Caco-2 (cell line): ENCODE data around the gene CYB561D2. TPM values are rescaled to one million over a fixed set of nuclear protein-coding genes. Genes with fewer than 3 reads are reported as not detected.
A peak's percentile ranks its signal among the peaks of the same experiment; 100 is the strongest.

ENCODE experiments used
- BruUV-seq: library from RNA; stranded (reverse); fragments of 400-500 nt; replicated peaks from 2 replicates; lab custom pipeline; 2021; lab: Mats Ljungman, UMichigan
- CTCF ChIA-PET: fragments of 300-600 bp; sonication (Branson Sonifier 250); formaldehyde crosslinking; loops from one replicate; lab custom pipeline; 2022; ENCODE audit warnings: antibody characterized with exemption; lab: Charles Lee
- POLR2A ChIA-PET: fragments of 300-600 bp; sonication (Branson Sonifier 250); formaldehyde crosslinking; loops from one replicate; lab custom pipeline; 2022; ENCODE audit warnings: antibody characterized with exemption; lab: Charles Lee
- DNase-seq, 2 experiments: peaks; one replicate each; pipeline versions ENCODE4 v3.0.0 to v3.0.0-alpha.2; 2020 to 2022
- H3K27me3 ChIP-seq: replicated peaks from 2 replicates; pipeline ENCODE4 v1.6.0; 2011; ENCODE audit warnings: low read length; ENCODE audit not compliant: control insufficient read depth, insufficient read depth
- H3K36me3 ChIP-seq: 2 replicates; pipeline ENCODE4 v1.5.1; 2011; ENCODE audit warnings: low read length; ENCODE audit not compliant: control insufficient read depth, insufficient read depth
- H3K4me1 ChIP-seq: fragments of 250-450 bp; sonication (Bioruptor Pico); 2 replicates; pipeline ENCODE4 v1.5.1; 2020; ENCODE audit warnings: mild to moderate bottlenecking
- H3K4me3 ChIP-seq: 2 replicates; pipeline ENCODE4 v1.5.1; 2011; ENCODE audit warnings: low read depth, mild to moderate bottlenecking, control low read depth, low read length
- H3K9me3 ChIP-seq: fragments of 250-450 bp; sonication (Bioruptor Pico); 2 replicates; pipeline ENCODE4 v1.5.1; 2020; ENCODE audit warnings: mild to moderate bottlenecking, moderate library complexity
- H3K27ac Mint-ChIP-seq: one replicate; pipeline ENCODE4 v1.8.0; 2022; ENCODE audit warnings: mixed read lengths; ENCODE audit not compliant: unreplicated experiment
- H3K27me3 Mint-ChIP-seq: one replicate; pipeline ENCODE4 v1.8.0; 2022; ENCODE audit warnings: mixed read lengths; ENCODE audit not compliant: insufficient read depth, unreplicated experiment
- H3K36me3 Mint-ChIP-seq: one replicate; pipeline ENCODE4 v1.8.0; 2022; ENCODE audit warnings: mild to moderate bottlenecking, mixed read lengths; ENCODE audit not compliant: insufficient read depth, unreplicated experiment
- H3K4me1 Mint-ChIP-seq: one replicate; pipeline ENCODE4 v1.8.0; 2022; ENCODE audit warnings: low read depth, mixed read lengths; ENCODE audit not compliant: unreplicated experiment
- H3K4me3 Mint-ChIP-seq: one replicate; pipeline ENCODE4 v1.8.0; 2022; ENCODE audit warnings: mild to moderate bottlenecking, moderate library complexity, mixed read lengths; ENCODE audit not compliant: unreplicated experiment
- H3K9me3 Mint-ChIP-seq: one replicate; pipeline ENCODE4 v1.8.0; 2022; ENCODE audit warnings: mixed read lengths; ENCODE audit not compliant: unreplicated experiment
- CTCF ChIP-seq, 2 experiments: fragments of 200-600 bp in 1 of 2; IDR thresholded peaks; 1 replicate in 1 of 2; 2 replicates in 1 of 2; pipeline versions ENCODE4 v1.5.1 to v1.8.0; 2011 to 2022; ENCODE audit warnings: antibody characterized with exemption in 1 of 2, control low read depth in 1 of 2, inconsistent platforms in 1 of 2, low read depth in 1 of 2, low read length in 1 of 2, mild to moderate bottlenecking in 1 of 2, moderate library complexity in 1 of 2; ENCODE audit not compliant: insufficient read depth in 1 of 2, severe bottlenecking in 1 of 2, unreplicated experiment in 1 of 2
- intact Hi-C: fragments of 100-400 bp; cut with micrococcal nuclease; formaldehyde crosslinking; loops from one replicate; pipeline ENCODE4 v1.10.0; 2022; ENCODE audit not compliant: unreplicated experiment
- total RNA-seq: library from RNA; stranded (reverse); gene quantifications from 2 replicates; pipeline ENCODE4 v1.2.3, GENCODE V29; 2022

The CYB561D2 gene
- total RNA-seq, 1 experiment from 2014 or later, result 21.2 TPM

GRCh38 chr3:50323092-50323600, 27.5 kb upstream of the CYB561D2 start:
- intact Hi-C loops, result no loop called here
- peaks cover 42% of the 10 kb centered on the region for H3K36me3 Mint-ChIP-seq
- Histone ChIP-seq H3K9me3 (no peaks in the 10 kb centered on the region), H3K4me1 (peaks cover 22% of the 10 kb centered on the region), H3K27me3 (no peaks in the 10 kb centered on the region), H3K4me3 (no peak overlapping the region), H3K36me3 (peaks cover 4% of the 10 kb centered on the region)
- CTCF ChIA-PET, result interaction anchor here (2.2 to 2.3 kb wide), 2 partner anchors 14 to 20 kb away, joined by 11 to 12 read pairs; partner anchors contain the start of gene HYAL1
- no peak overlapping the region for H3K4me3 Mint-ChIP-seq
- no peaks in the 10 kb centered on the region for H3K4me1 Mint-ChIP-seq
- DNase-seq, result no peak
- H3K9me3 Mint-ChIP-seq, result no peaks in the 10 kb centered on the region
- H3K27me3 Mint-ChIP-seq, result no peaks in the 10 kb centered on the region
- TF ChIP-seq CTCF (IDR thresholded peaks at IDR 0.05; ENCODE audit: insufficient read depth in 1 of 2, low read depth in 1 of 2, low read length in 1 of 2, severe bottlenecking in 1 of 2, unreplicated experiment in 1 of 2), result no peak
- H3K27ac Mint-ChIP-seq, result peak overlapping the region; percentile 96
- POLR2A ChIA-PET, result no interaction called here
- BruUV-seq, result no TSS peak

GRCh38 chr3:50323614-50324199, 27.0 kb upstream of the CYB561D2 start:
- Histone ChIP-seq H3K4me1 (peaks cover 22% of the 10 kb centered on the region), H3K4me3 (no peak overlapping the region), H3K9me3 (no peaks in the 10 kb centered on the region), H3K27me3 (no peaks in the 10 kb centered on the region), H3K36me3 (peaks cover 4% of the 10 kb centered on the region)
- Mint-ChIP-seq H3K36me3 (peaks cover 42% of the 10 kb centered on the region), H3K4me1 (no peaks in the 10 kb centered on the region), H3K27ac (peak overlapping the region; percentile 96), H3K27me3 (no peaks in the 10 kb centered on the region), H3K4me3 (no peak overlapping the region), H3K9me3 (no peaks in the 10 kb centered on the region)
- intact Hi-C loops, result loop anchor here (1.0 to 2.0 kb wide), 3 partner anchors 49 to 97 kb away; no protein-coding TSS in a partner anchor
- DNase-seq, result no peak
- no TSS peak for BruUV-seq
- POLR2A ChIA-PET, result no interaction called here
- TF ChIP-seq CTCF (IDR thresholded peaks at IDR 0.05; ENCODE audit: insufficient read depth in 1 of 2, low read depth in 1 of 2, low read length in 1 of 2, severe bottlenecking in 1 of 2, unreplicated experiment in 1 of 2), result no peak
- CTCF ChIA-PET, result interaction anchor here (0.5 to 2.3 kb wide), 6 partner anchors 13 to 90 kb away, joined by 4 to 12 read pairs (median 6); partner anchors contain the start of genes HYAL1, HYAL3, IFRD2 and NAA80

GRCh38 chr3:50324351-50325112, 26.1 kb upstream of the CYB561D2 start:
- no peaks in the 10 kb centered on the region for H3K4me1 Mint-ChIP-seq
- peak; percentile 88 to 94 for TF ChIP-seq CTCF (IDR thresholded peaks at IDR 0.05; ENCODE audit: insufficient read depth in 1 of 2, low read depth in 1 of 2, low read length in 1 of 2, severe bottlenecking in 1 of 2, unreplicated experiment in 1 of 2)
- Histone ChIP-seq H3K27me3 (no peaks in the 10 kb centered on the region), H3K36me3 (peaks cover 2% of the 10 kb centered on the region), H3K4me3 (no peak overlapping the region), H3K4me1 (peaks cover 22% of the 10 kb centered on the region), H3K9me3 (no peaks in the 10 kb centered on the region)
- POLR2A ChIA-PET, result interaction anchor here (0.6 kb wide), 1 partner anchor 13 kb away, joined by 3 read pairs; no protein-coding TSS in a partner anchor
- DNase-seq, result peak; percentile 84 to 88
- no peaks in the 10 kb centered on the region for H3K9me3 Mint-ChIP-seq
- H3K36me3 Mint-ChIP-seq, result peaks cover 34% of the 10 kb centered on the region
- H3K27ac Mint-ChIP-seq, result no peak overlapping the region
- H3K4me3 Mint-ChIP-seq, result no peak overlapping the region
- no TSS peak for BruUV-seq
- H3K27me3 Mint-ChIP-seq, result no peaks in the 10 kb centered on the region
- intact Hi-C loops, result loop anchor here (1.0 to 2.0 kb wide), 3 partner anchors 50 to 98 kb away; no protein-coding TSS in a partner anchor
- CTCF ChIA-PET, result interaction anchor here (0.5 to 2.3 kb wide), 5 partner anchors 12 to 87 kb away, joined by 4 to 12 read pairs (median 7); partner anchors contain the start of genes HYAL1, HYAL3, IFRD2 and NAA80
